B cell (primary cell): ENCODE data around the gene ANKFY1. TPM values are rescaled to one million over a fixed set of nuclear protein-coding genes. Genes with fewer than 3 reads are reported as not detected.

ENCODE experiments used
- ATAC-seq: fragments of 200-7000 bp; cut with Tn5 transposase; one replicate; pipeline ENCODE4 v1.10.0; 2021; ENCODE audit warnings: low read depth, mild to moderate bottlenecking, moderate number of reproducible peaks, moderate library complexity
- CTCF ChIA-PET: fragments of 350-600 bp; sonication (Branson Sonifier 250); formaldehyde crosslinking; loops from one replicate; lab custom pipeline; 2021; ENCODE audit warnings: antibody characterized with exemption, inconsistent platforms; lab: Charles Lee
- POLR2A ChIA-PET: fragments of 350-600 bp; sonication (Branson Sonifier 250); formaldehyde crosslinking; loops from one replicate; lab custom pipeline; 2021; ENCODE audit warnings: antibody characterized with exemption; lab: Charles Lee
- DNase-seq: peaks from one replicate; pipeline ENCODE4 v3.0.0; 2013
- H2AFZ ChIP-seq: 2 replicates; pipeline ENCODE4 v1.6.1; 2012; ENCODE audit warnings: mild to moderate bottlenecking, low read depth, low read length; ENCODE audit not compliant: insufficient read depth, poor library complexity, severe bottlenecking
- H3K27ac ChIP-seq, 2 donors: 1 replicate in 1 of 2; 2 replicates in 1 of 2; pipeline ENCODE4 v1.5.1; 2012 to 2013; ENCODE audit warnings: low read length in 2 of 2, mild to moderate bottlenecking in 2 of 2, moderate library complexity in 1 of 2
- H3K27me3 ChIP-seq, 4 experiments: fragments of 200-600 bp in 1 of 4; sonication (generic) in 1 of 4; replicated peaks in 1 of 4; 1 replicate in 2 of 4; 2 replicates in 2 of 4; pipeline versions ENCODE4 v1.6.1 to v1.7.0; 2013 to 2016; ENCODE audit warnings: low read length in 3 of 4, mild to moderate bottlenecking in 2 of 4, mixed read lengths in 1 of 4, moderate library complexity in 1 of 4; ENCODE audit not compliant: insufficient read depth in 4 of 4, control insufficient read depth in 3 of 4; ENCODE audit errors: control extremely low read depth in 1 of 4
- H3K36me3 ChIP-seq, 2 experiments: replicated peaks in 1 of 2; 1 replicate in 1 of 2; 2 replicates in 1 of 2; pipeline versions ENCODE4 v1.6.1 to v1.7.1; 2013; ENCODE audit warnings: low read length in 1 of 2; ENCODE audit not compliant: insufficient read depth in 2 of 2, control insufficient read depth in 1 of 2; ENCODE audit errors: control extremely low read depth in 1 of 2, extremely low read depth in 1 of 2
- H3K4me1 ChIP-seq, 2 donors: fragments of 200-600 bp in 1 of 2; sonication (generic) in 1 of 2; 1 replicate in 1 of 2; 2 replicates in 1 of 2; pipeline versions ENCODE4 v1.5.1 to v1.6.1; 2013 to 2017; ENCODE audit warnings: low read length in 2 of 2; ENCODE audit not compliant: control insufficient read depth in 2 of 2, insufficient read depth in 2 of 2
- H3K4me2 ChIP-seq: replicated peaks from 2 replicates; pipeline ENCODE3; 2012; ENCODE audit warnings: mild to moderate bottlenecking, low read depth, low read length; ENCODE audit not compliant: poor library complexity, severe bottlenecking
- H3K4me3 ChIP-seq, 5 experiments: fragments of 200-600 bp in 1 of 5; sonication (generic) in 1 of 5; 1 replicate in 3 of 5; 2 replicates in 2 of 5; pipeline versions ENCODE4 v1.5.1 to v1.7.0; 2011 to 2016; ENCODE audit warnings: low read length in 4 of 5, mild to moderate bottlenecking in 4 of 5, low read depth in 2 of 5, control low read depth in 1 of 5, moderate library complexity in 1 of 5; ENCODE audit not compliant: insufficient read depth in 1 of 5; ENCODE audit errors: control extremely low read depth in 1 of 5, extremely low read depth in 1 of 5
- H3K79me2 ChIP-seq: fragments of 200-600 bp; sonication (generic); one replicate; pipeline ENCODE4 v1.6.0; 2016; ENCODE audit warnings: low read length; ENCODE audit not compliant: control insufficient read depth, insufficient read depth
- H3K9ac ChIP-seq: fragments of 200-600 bp; sonication (generic); 2 replicates; pipeline ENCODE4 v1.6.1; 2017; ENCODE audit warnings: mild to moderate bottlenecking, low read length, moderate library complexity
- H3K9me3 ChIP-seq, 3 donors: one replicate each; pipeline versions ENCODE4 v1.6.1 to v1.7.1; 2013; ENCODE audit warnings: low read length in 2 of 3; ENCODE audit not compliant: control insufficient read depth in 2 of 3, insufficient read depth in 1 of 3; ENCODE audit errors: control extremely low read depth in 1 of 3
- H4K20me1 ChIP-seq: 2 replicates; pipeline ENCODE4 v1.6.0; 2012; ENCODE audit warnings: mild to moderate bottlenecking, low read length; ENCODE audit not compliant: insufficient read depth, control insufficient read depth, poor library complexity, severe bottlenecking
- H3K27ac Mint-ChIP-seq: one replicate; pipeline ENCODE4 v1.8.0; 2021; ENCODE audit warnings: mixed read lengths
- H3K27me3 Mint-ChIP-seq: one replicate; pipeline ENCODE4 v1.8.0; 2021; ENCODE audit warnings: mixed read lengths
- H3K4me1 Mint-ChIP-seq: one replicate; pipeline ENCODE4 v1.8.0; 2021; ENCODE audit warnings: mixed read lengths
- H3K4me3 Mint-ChIP-seq: one replicate; pipeline ENCODE4 v1.8.0; 2021; ENCODE audit warnings: mixed read lengths
- H3K9me3 Mint-ChIP-seq: one replicate; pipeline ENCODE4 v1.8.0; 2022; ENCODE audit warnings: mixed read lengths; ENCODE audit not compliant: insufficient read depth
- CTCF ChIP-seq: fragments of 200-600 bp; IDR thresholded peaks from one replicate; pipeline ENCODE4 v1.8.0; 2022; ENCODE audit warnings: antibody characterized with exemption, mild to moderate bottlenecking
- EZH2 ChIP-seq: IDR thresholded peaks from 2 replicates; pipeline ENCODE4 v1.6.1; 2012; ENCODE audit warnings: borderline replicate concordance, low read depth, mild to moderate bottlenecking, moderate library complexity, low read length; ENCODE audit not compliant: insufficient read depth, poor library complexity, severe bottlenecking
- WGBS: methylation state at CpG from one replicate; pipeline ENCODE4 v1.1.5; 2013; ENCODE audit warnings: missing lambda C conversion rate; ENCODE audit not compliant: insufficient coverage; 5-methylcytosine and 5-hydroxymethylcytosine counted together
- intact Hi-C: fragments of 100-400 bp; cut with micrococcal nuclease; formaldehyde crosslinking; loops from one replicate; pipeline ENCODE4 v1.10.0; 2022
- polyA plus RNA-seq: library from polyadenylated mRNA; depleted of rRNA; stranded (reverse); fragments of >200 nt; gene quantifications from 2 replicates; pipeline ENCODE4 v1.2.3, GENCODE V29; 2012
- total RNA-seq, 2 donors: library from RNA; stranded (reverse); fragments of 120-200 nt in 1 of 2; gene quantifications; 1 replicate in 1 of 2; 2 replicates in 1 of 2; pipeline versions ENCODE4 v1.2.3 to v1.2.4, GENCODE V29; 2013 to 2022

Gene ANKFY1
- total and polyA plus RNA-seq, 2 donors (not counting 1 experiment from before 2014, with no cell fraction given), result 23.1 to 63.9 TPM

- no peak for TF ChIP-seq EZH2
- TF ChIP-seq CTCF, result no peak
Observed at GRCh38 chr17:4215882-4216570, 47.8 kb downstream of the ANKFY1 start.

GRCh38 chr17:4214157-4214556 is 49.6 kb downstream of the ANKFY1 start:
- ChIA-PET CTCF (interaction anchor here (0.7 to 6.1 kb wide), 3 partner anchors 15 to 201 kb away, joined by 3 to 178 read pairs (median 44); no protein-coding TSS in a partner anchor), POLR2A (interaction anchor here (0.6 kb wide), 1 partner anchor 1428 kb away, joined by 3 read pairs; no protein-coding TSS in a partner anchor)
- Histone ChIP-seq H3K4me2 (no peak overlapping the region), H3K4me1 (peaks cover 0 to 5% of the 10 kb centered on the region in 2 donors), H3K27ac (no peak overlapping the region), H3K79me2 (peaks cover 32% of the 10 kb centered on the region), H3K9me3 (no peaks in the 10 kb centered on the region), H3K36me3 (peaks cover 6 to 28% of the 10 kb centered on the region in 2 experiments), H2AFZ (no peak overlapping the region), H4K20me1 (peaks cover 23% of the 10 kb centered on the region), H3K27me3 (no peaks in the 10 kb centered on the region), H3K4me3 (no peak overlapping the region), H3K9ac (no peak overlapping the region)
- intact Hi-C loops, result loop anchor here (10.0 kb wide), 1 partner anchor 351 kb away; the partner anchor contains the start of gene GGT6
- no peaks in the 10 kb centered on the region for H3K9me3 Mint-ChIP-seq
- no peaks in the 10 kb centered on the region for H3K27me3 Mint-ChIP-seq
- DNase-seq (no peak), ATAC-seq (no peak)
- no peak overlapping the region for H3K4me3 Mint-ChIP-seq
- no peak overlapping the region for H3K27ac Mint-ChIP-seq
- TF ChIP-seq EZH2 (no peak), CTCF (no peak)
- peaks cover 12% of the 10 kb centered on the region for H3K4me1 Mint-ChIP-seq
- no CpG with 5 or more reads among the region's 6 CpGs for WGBS

More at GRCh38 chr17:4215882-4216570, 47.8 kb downstream of the ANKFY1 start:
- Histone ChIP-seq H3K4me1 (peaks cover 0 to 5% of the 10 kb centered on the region in 2 donors), H3K9me3 (no peaks in the 10 kb centered on the region), H2AFZ (no peak overlapping the region), H3K9ac (no peak overlapping the region), H4K20me1 (peaks cover 14% of the 10 kb centered on the region), H3K4me3 (no peak overlapping the region), H3K36me3 (peaks cover 3 to 22% of the 10 kb centered on the region in 2 experiments), H3K27me3 (no peaks in the 10 kb centered on the region), H3K27ac (no peak overlapping the region), H3K79me2 (peaks cover 25% of the 10 kb centered on the region), H3K4me2 (no peak overlapping the region)
- Mint-ChIP-seq H3K4me1 (peaks cover 12% of the 10 kb centered on the region), H3K9me3 (no peaks in the 10 kb centered on the region), H3K27ac (no peak overlapping the region), H3K27me3 (no peaks in the 10 kb centered on the region), H3K4me3 (no peak overlapping the region)
- DNase-seq (peak; percentile 35), ATAC-seq (peak; percentile 23)
- 8% methylated on average over 2 of the region's 6 CpGs for WGBS
- intact Hi-C loops, result loop anchor here (1.0 to 10.0 kb wide), 4 partner anchors 16 to 349 kb away; partner anchors contain the start of gene GGT6
- ChIA-PET POLR2A (interaction anchor here (0.6 to 0.7 kb wide), 2 partner anchors 36 to 129 kb away, joined by 3 to 4 read pairs; no protein-coding TSS in a partner anchor), CTCF (interaction anchor here (0.6 to 6.1 kb wide), 35 partner anchors 8 to 1303 kb away, joined by 3 to 178 read pairs (median 5); no protein-coding TSS in a partner anchor)
